ENCODE data around the gene MAN2B2. TPM values are rescaled to one million over a fixed set of nuclear protein-coding genes. Genes with fewer than 3 reads are reported as not detected.
A peak's percentile ranks its signal among the peaks of the same experiment; 100 is the strongest.

MAN2B2 gene
- total RNA-seq, 1 experiment from 2014 or later, result 5.0 TPM

- Histone ChIP-seq H3K4me3 (no peak overlapping the region), H3K9me3 (no peaks in the 10 kb centered on the region), H3K36me3 (no peaks in the 10 kb centered on the region), H3K27me3 (no peaks in the 10 kb centered on the region; the same call in 1 of the 2 replicates)
- DNase-seq, result no peak
Measured at GRCh38 chr4:6560416-6561172, 14.4 kb upstream of the MAN2B2 start.

DNA sequence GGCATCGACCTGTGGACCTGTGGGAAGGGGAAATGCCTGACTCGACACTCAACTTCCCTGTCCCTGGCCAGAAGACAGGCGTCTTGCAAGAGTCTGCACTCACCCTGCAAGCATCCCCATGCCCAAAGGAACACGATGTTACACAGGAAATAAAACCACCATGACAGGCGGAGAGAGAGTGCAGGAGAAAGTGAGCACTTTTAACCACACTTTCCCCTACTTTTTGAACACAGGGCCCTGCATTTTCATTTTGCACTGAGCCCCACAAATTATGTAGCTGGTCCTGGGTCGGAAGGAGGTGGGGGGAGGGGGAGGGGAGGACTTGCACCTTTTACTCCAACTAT lies 13.8 kb upstream of the MAN2B2 start:
- DNase-seq, result no peak
- Histone ChIP-seq H3K9me3 (no peaks in the 10 kb centered on the region), H3K4me3 (no peak overlapping the region), H3K27me3 (no peaks in the 10 kb centered on the region; the same call in 1 of the 2 replicates), H3K36me3 (no peaks in the 10 kb centered on the region)

GRCh38 chr4:6561706-6562371 lies 13.2 kb upstream of the MAN2B2 start:
- DNase-seq, result no peak
- H3K9me3 ChIP-seq, result no peaks in the 10 kb centered on the region
- no peaks in the 10 kb centered on the region; the same call in 1 of the 2 replicates for H3K27me3 ChIP-seq
- H3K36me3 ChIP-seq, result no peaks in the 10 kb centered on the region
- H3K4me3 ChIP-seq, result no peak overlapping the region

DNA sequence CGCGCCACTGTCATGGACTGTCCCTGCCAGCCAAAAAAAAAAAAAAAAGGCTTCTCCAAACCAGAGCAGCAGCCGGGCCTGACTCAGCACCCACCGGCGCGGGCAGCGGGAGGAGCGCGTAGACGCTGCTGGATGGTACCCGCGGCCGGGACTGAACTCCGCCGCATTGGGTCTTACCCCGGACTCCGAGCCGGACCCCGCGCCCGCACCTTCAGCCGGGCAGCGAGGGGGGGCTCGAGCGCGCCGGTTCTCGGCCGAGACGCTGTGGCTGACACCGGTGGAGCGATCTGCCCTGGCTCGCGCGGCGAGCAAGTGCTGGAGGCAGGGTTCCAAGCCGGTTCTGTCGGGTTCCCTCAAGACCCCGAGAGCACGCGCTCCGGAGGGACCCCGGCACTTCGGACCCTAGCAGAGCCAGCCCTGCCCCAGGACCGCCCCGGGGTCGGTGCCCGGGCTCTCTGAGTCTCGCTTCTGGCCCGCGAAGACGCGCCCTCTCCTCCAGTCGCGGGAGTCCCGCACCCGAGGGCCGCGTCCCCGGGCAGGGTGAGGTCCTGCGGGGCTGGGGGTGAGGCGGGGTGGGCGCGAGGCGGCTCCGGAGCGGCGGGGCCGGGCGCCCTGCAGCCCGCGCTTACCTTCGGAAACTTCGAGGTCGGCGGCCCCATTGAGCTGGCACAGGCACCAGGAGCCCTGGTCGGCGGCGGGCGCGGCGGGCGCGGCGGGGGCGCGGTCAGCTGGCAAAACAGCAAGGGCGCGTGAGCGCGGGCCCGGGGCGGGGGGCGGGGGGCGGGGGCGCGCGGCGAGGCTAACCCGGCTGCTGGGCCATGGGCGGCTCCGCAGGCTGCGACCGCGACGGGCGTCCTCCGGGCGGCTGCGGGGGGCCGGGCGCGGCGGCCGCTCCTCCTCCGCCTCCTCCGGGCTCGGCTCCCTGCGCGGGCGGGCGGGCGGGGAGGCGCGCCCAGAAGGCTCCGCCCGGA lies 11.8 kb upstream of the MAN2B2 start:
- H3K4me3 ChIP-seq, result no peak overlapping the region; the same call in 1 of the 2 replicates

DNA sequence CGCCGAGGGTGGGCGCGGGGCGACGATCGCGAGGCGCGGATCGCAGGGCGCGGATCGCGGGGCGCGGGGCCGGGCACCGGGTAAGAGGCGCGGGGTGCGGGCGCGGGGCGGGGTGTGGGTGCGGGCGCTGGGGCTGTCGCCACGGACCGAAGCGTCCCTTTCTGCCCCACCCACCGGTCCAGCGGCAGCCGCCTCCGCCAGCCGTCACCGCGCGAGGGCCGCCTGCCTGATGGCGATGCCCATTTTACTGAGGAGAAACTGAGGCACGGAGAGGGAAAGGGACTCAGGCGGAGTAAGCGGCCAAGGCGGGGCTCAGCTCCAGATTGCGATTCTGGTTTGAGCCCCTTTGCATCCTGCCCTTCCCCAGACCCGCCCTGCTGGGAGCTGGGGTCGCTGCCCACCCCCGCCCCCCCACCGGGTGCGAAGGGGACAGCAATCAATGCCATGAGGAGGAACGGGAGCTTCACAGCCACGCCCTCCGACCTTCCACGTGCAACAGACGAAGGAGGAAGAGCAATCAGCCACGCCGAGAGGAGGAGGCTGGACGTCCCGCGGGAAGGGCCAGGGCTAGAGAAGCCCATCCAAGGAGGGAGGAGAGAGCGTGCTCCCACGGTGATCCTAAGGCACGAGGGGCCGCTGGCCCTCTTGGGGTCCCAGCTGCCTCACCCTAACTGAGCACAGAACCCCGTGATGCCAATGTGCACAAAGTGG lies 10.9 kb upstream of the MAN2B2 start:
- no peak overlapping the region for H3K4me3 ChIP-seq
- H3K36me3 ChIP-seq, result no peaks in the 10 kb centered on the region
- no peaks in the 10 kb centered on the region for H3K9me3 ChIP-seq
- H3K27me3 ChIP-seq, result no peaks in the 10 kb centered on the region; the same call in 1 of the 2 replicates
- no peak for DNase-seq

More for the DNA sequence above, 11.8 kb upstream of the MAN2B2 start:
- no peaks in the 10 kb centered on the region for H3K36me3 ChIP-seq
- H3K27me3 ChIP-seq, result no peaks in the 10 kb centered on the region; the same call in 1 of the 2 replicates
- H3K9me3 ChIP-seq, result no peaks in the 10 kb centered on the region
- DNase-seq, result no peak

- Histone ChIP-seq H3K9me3 (no peaks in the 10 kb centered on the region), H3K4me3 (no peak overlapping the region), H3K27me3 (no peaks in the 10 kb centered on the region; the same call in 1 of the 2 replicates), H3K36me3 (no peaks in the 10 kb centered on the region)
- no peak for DNase-seq
Measured at GRCh38 chr4:6565691-6566390, 9.1 kb upstream of the MAN2B2 start.

GRCh38 chr4:6566391-6567190 lies 8.4 kb upstream of the MAN2B2 start:
- H3K4me3 ChIP-seq, result no peak overlapping the region
- no peaks in the 10 kb centered on the region for H3K36me3 ChIP-seq
- no peaks in the 10 kb centered on the region for H3K9me3 ChIP-seq
- H3K27me3 ChIP-seq, result no peaks in the 10 kb centered on the region; the same call in 1 of the 2 replicates
- no peak for DNase-seq

DNA sequence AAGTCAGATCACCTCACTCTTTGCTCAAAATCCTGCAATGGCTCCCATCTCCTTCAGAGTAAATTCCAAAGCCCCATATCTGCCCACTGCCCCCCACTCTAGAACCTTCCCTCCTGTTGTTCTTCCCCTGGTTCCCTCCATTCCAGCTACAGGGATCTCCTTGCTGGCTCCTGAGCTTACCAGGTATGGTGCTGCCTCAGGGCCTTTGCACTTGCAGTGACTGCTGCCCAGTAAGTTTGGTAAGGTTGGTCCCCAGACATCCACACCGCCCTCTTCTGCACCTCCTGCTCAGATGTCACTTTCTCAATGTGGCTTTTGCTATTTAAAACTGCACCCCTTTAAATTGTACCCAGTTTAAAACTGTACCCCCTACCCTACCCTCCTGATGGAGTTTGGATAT lies 7.8 kb upstream of the MAN2B2 start:
- DNase-seq, result no peak
- no peaks in the 10 kb centered on the region; the same call in 1 of the 2 replicates for H3K27me3 ChIP-seq
- H3K36me3 ChIP-seq, result no peaks in the 10 kb centered on the region
- H3K4me3 ChIP-seq, result no peak overlapping the region
- no peaks in the 10 kb centered on the region for H3K9me3 ChIP-seq

GRCh38 chr4:6568148-6568547 lies 6.8 kb upstream of the MAN2B2 start:
- no peaks in the 10 kb centered on the region; the same call in 1 of the 2 replicates for H3K27me3 ChIP-seq

DNA sequence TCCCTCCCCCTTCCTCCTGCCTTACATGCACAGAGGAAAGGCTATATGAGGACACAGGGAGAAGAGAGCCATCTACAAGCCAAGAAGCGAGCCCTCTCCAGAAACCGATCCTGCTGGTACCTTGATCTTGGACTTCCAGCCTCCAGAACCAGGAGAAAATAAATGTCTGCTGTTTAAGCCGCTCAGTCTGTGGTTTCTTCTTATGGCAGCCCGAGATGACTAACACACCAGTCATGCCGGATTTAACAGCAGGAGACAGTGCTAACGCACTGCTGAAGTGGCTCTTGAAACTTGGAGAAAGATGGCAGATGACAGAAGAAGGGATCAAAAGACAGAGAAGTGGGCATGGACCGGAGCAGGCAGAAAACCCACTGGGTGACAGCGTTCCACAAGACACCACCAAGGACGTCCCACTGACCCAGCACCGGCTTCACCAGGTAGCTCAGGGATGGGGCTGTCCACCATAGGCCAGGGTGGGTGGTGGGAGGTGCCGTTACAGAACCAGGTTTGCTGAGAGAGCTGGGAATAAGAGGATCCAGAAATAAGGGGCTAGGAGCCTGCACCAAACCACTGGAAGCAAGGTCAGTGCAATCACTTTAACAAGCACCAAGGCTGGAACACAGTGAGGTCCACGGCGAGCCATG lies 6.2 kb upstream of the MAN2B2 start:
- no peaks in the 10 kb centered on the region for H3K27me3 ChIP-seq
- peak; percentile 59 for DNase-seq
- H3K9me3 ChIP-seq, result no peaks in the 10 kb centered on the region
- no peaks in the 10 kb centered on the region for H3K36me3 ChIP-seq
- H3K4me3 ChIP-seq, result no peak overlapping the region

More at GRCh38 chr4:6568148-6568547, 6.8 kb upstream of the MAN2B2 start:
- no peaks in the 10 kb centered on the region for H3K36me3 ChIP-seq
- no peak for DNase-seq
- no peaks in the 10 kb centered on the region for H3K9me3 ChIP-seq
- no peak overlapping the region for H3K4me3 ChIP-seq

- Histone ChIP-seq H3K36me3 (no peaks in the 10 kb centered on the region), H3K4me3 (no peak overlapping the region), H3K9me3 (no peaks in the 10 kb centered on the region), H3K27me3 (no peaks in the 10 kb centered on the region)
- no peak for DNase-seq
Measured at GRCh38 chr4:6571608-6572007, 3.4 kb upstream of the MAN2B2 start.

- no peak overlapping the region for H3K4me3 ChIP-seq
- no peak for DNase-seq
- H3K27me3 ChIP-seq, result no peaks in the 10 kb centered on the region
- H3K9me3 ChIP-seq, result no peaks in the 10 kb centered on the region
- no peaks in the 10 kb centered on the region for H3K36me3 ChIP-seq
Measured at GRCh38 chr4:6573551-6573950, 1.4 kb upstream of the MAN2B2 start.

GRCh38 chr4:6573986-6574746 lies 823 bp upstream of the MAN2B2 start:
- no peaks in the 10 kb centered on the region for H3K27me3 ChIP-seq
- no peak for DNase-seq
- no peaks in the 10 kb centered on the region for H3K36me3 ChIP-seq
- peak overlapping the region; percentile 67 for H3K4me3 ChIP-seq
- H3K9me3 ChIP-seq, result no peaks in the 10 kb centered on the region

Data from MG63 (cell line).